HepG2 (cell line): ENCODE data around the gene TTBK1. TPM values are rescaled to one million over a fixed set of nuclear protein-coding genes. Genes with fewer than 3 reads are reported as not detected.

Experiments used
- BORCS8-MEF2B ChIP-seq: sonication (generic); formaldehyde crosslinking; IDR thresholded peaks from 2 replicates; pipeline ENCODE4 v1.8.0; 2022; ENCODE audit warnings: mild to moderate bottlenecking, missing genetic modification reagents
- CBX5 ChIP-seq: sonication (generic); formaldehyde crosslinking; IDR thresholded peaks from 2 replicates; pipeline ENCODE4 v1.4.0; 2020; ENCODE audit warnings: missing genetic modification reagents, borderline replicate concordance
- CC2D1A ChIP-seq: sonication (generic); formaldehyde crosslinking; IDR thresholded peaks from 2 replicates; pipeline ENCODE4 v1.8.1; 2023; ENCODE audit warnings: mild to moderate bottlenecking, missing genetic modification reagents
- CEBPB ChIP-seq: IDR thresholded peaks from 2 replicates; pipeline ENCODE4 v1.6.1; 2011; ENCODE audit warnings: low read depth, low read length, improper control_type of control experiment, borderline replicate concordance
- ESRRA ChIP-seq: sonication (generic); formaldehyde crosslinking; IDR thresholded peaks from 2 replicates; pipeline ENCODE4 v1.5.1; 2020; ENCODE audit warnings: mild to moderate bottlenecking, low read depth, missing genetic modification reagents
- FIP1L1 ChIP-seq: fragments of 200-400 bp; formaldehyde crosslinking; IDR thresholded peaks from 2 replicates; pipeline ENCODE4 v1.6.1; 2018; ENCODE audit warnings: low read depth, mild to moderate bottlenecking, low read length, moderate library complexity, borderline replicate concordance; ENCODE audit not compliant: insufficient read depth
- FOXM1 ChIP-seq: sonication (generic); formaldehyde crosslinking; IDR thresholded peaks from 2 replicates; pipeline ENCODE4 v1.5.0; 2020; ENCODE audit warnings: missing genetic modification reagents
- HNRNPH1 ChIP-seq: fragments of 200-400 bp; formaldehyde crosslinking; optimal IDR thresholded peaks from 2 replicates; pipeline ENCODE3; 2017; ENCODE audit warnings: mild to moderate bottlenecking, low read depth, low read length
- HNRNPL ChIP-seq: fragments of 200-400 bp; formaldehyde crosslinking; IDR thresholded peaks from 2 replicates; pipeline ENCODE4 v1.6.1; 2017; ENCODE audit warnings: mild to moderate bottlenecking, low read depth, low read length
- KLF11 ChIP-seq: IDR thresholded peaks from 2 replicates; pipeline ENCODE4 v1.6.1; 2016; ENCODE audit warnings: missing compliant biosample characterization
- MXD1 ChIP-seq: sonication (generic); formaldehyde crosslinking; IDR thresholded peaks from 2 replicates; pipeline ENCODE4 v1.4.0; 2020; ENCODE audit warnings: mild to moderate bottlenecking, missing genetic modification reagents
- SP1 ChIP-seq, 2 experiments: fragments of 450-650 bp in 1 of 2; sonication (generic) in 1 of 2; formaldehyde crosslinking in 1 of 2; IDR thresholded peaks; 2 replicates each; pipeline versions ENCODE4 v1.4.0 to v1.6.1; 2016 to 2020; ENCODE audit warnings: missing genetic modification reagents in 1 of 2
- TFDP1 ChIP-seq: IDR thresholded peaks from 2 replicates; pipeline ENCODE4 v1.6.1; 2016; ENCODE audit warnings: missing compliant biosample characterization, missing genetic modification reagents, borderline replicate concordance
- WIZ ChIP-seq: sonication (generic); formaldehyde crosslinking; IDR thresholded peaks from 2 replicates; pipeline ENCODE4 v1.5.1; 2020; ENCODE audit warnings: mild to moderate bottlenecking, missing genetic modification reagents
- XBP1 ChIP-seq: sonication (generic); formaldehyde crosslinking; IDR thresholded peaks from 2 replicates; pipeline ENCODE4 v1.5.0; 2020; ENCODE audit warnings: missing genetic modification reagents
- XRCC5 ChIP-seq: fragments of 200-400 bp; formaldehyde crosslinking; optimal IDR thresholded peaks from 2 replicates; pipeline ENCODE3; 2017; ENCODE audit warnings: mild to moderate bottlenecking, low read length
- YEATS4 ChIP-seq: sonication (generic); formaldehyde crosslinking; IDR thresholded peaks from 2 replicates; pipeline ENCODE4 v1.4.0; 2020; ENCODE audit warnings: missing genetic modification reagents, borderline replicate concordance
- ZMYM2 ChIP-seq: sonication (generic); formaldehyde crosslinking; IDR thresholded peaks from 2 replicates; pipeline ENCODE4 v1.8.0; 2022; ENCODE audit warnings: mild to moderate bottlenecking, missing genetic modification reagents
- ZNF382 ChIP-seq: sonication (generic); formaldehyde crosslinking; IDR thresholded peaks from 2 replicates; pipeline ENCODE4 v1.5.0; 2020; ENCODE audit warnings: missing genetic modification reagents, mild to moderate bottlenecking, borderline replicate concordance
- ZNF567 ChIP-seq: sonication (generic); formaldehyde crosslinking; IDR thresholded peaks from 2 replicates; pipeline ENCODE4 v1.8.1; 2023; ENCODE audit warnings: mild to moderate bottlenecking, missing genetic modification reagents, borderline replicate concordance
- ZNF619 ChIP-seq: sonication (generic); formaldehyde crosslinking; IDR thresholded peaks from 2 replicates; pipeline ENCODE4 v1.4.0; 2020; ENCODE audit warnings: mild to moderate bottlenecking, missing genetic modification reagents
- ZNF710 ChIP-seq: sonication (generic); formaldehyde crosslinking; IDR thresholded peaks from 2 replicates; pipeline ENCODE4 v1.5.0; 2020; ENCODE audit warnings: mild to moderate bottlenecking, missing genetic modification reagents, borderline replicate concordance
- polyA plus RNA-seq, 8 experiments: library from polyadenylated mRNA; depleted of rRNA in 3 of 8; stranded (reverse) in 7 of 8; unstranded in 1 of 8; fragments of >200 nt; fragmentation: Illumina TruSeq in 4 of 8; extraction: Trizol in 4 of 8; gene quantifications; 2 replicates each; pipeline versions ENCODE4 v1.2.1 to v1.2.3, GENCODE V29; 2011 to 2016; ENCODE audit warnings: low read depth in 4 of 8, missing spikeins in 1 of 8, mixed read lengths in 1 of 8; ENCODE audit not compliant: insufficient read depth in 1 of 8
- total RNA-seq, 5 experiments: library from RNA; depleted of rRNA; stranded (reverse); fragments of >200 nt; fragmentation: Illumina TruSeq; extraction: Trizol; gene quantifications; 2 replicates each; pipeline ENCODE4 v1.2.3, GENCODE V29; 2016; ENCODE audit warnings: low read depth in 1 of 5

The TTBK1 gene
- total and polyA plus RNA-seq, 2 of the 13 experiments (the other 11 are each of a cell fraction or from before 2014, with no cell fraction given), result 0.24 to 0.33 TPM

GRCh38 chr6:43277643-43278523, 34.6 kb downstream of the TTBK1 start (continued):
- TF ChIP-seq ZNF619 (peak; percentile 60; the same call in 1 of the 2 replicates), SP1 (IDR thresholded peaks at IDR 0.05) (no peak), SP1 (CRISPR knock-in tag; IDR thresholded peaks at IDR 0.05) (peak; percentile 17), CEBPB (peak; percentile 31; the same call in 1 of the 2 replicates), CBX5 (CRISPR knock-in tag) (peak; percentile 14; the same call in 1 of the 2 replicates), CC2D1A (0 out of 2 replicates have a peak, but pooled peaks have one; percentile 23), ESRRA (CRISPR knock-in tag) (peak; percentile 15; the same call in 1 of the 2 replicates), YEATS4 (CRISPR knock-in tag) (0 out of 2 replicates have a peak, but pooled peaks have one; percentile 1), TFDP1 (CRISPR knock-in tag) (no peak), ZNF710 (peak; percentile 34; the same call in 1 of the 2 replicates), ZMYM2 (CRISPR knock-in tag) (peak; percentile 57; the same call in 1 of the 2 replicates), HNRNPH1 (peak; percentile 63), HNRNPL (peak; percentile 84; the same call in 1 of the 2 replicates), WIZ (CRISPR knock-in tag) (peak; percentile 54; the same call in 1 of the 2 replicates), MXD1 (CRISPR knock-in tag) (0 out of 2 replicates have a peak, but pooled peaks have one; percentile 33), ZNF382 (CRISPR knock-in tag) (no peak), ZNF567 (CRISPR knock-in tag) (peak; percentile 93), BORCS8-MEF2B (CRISPR knock-in tag) (0 out of 2 replicates have a peak, but pooled peaks have one; percentile 35), XRCC5 (peak; percentile 33), XBP1 (CRISPR knock-in tag) (no peak), KLF11 (CRISPR knock-in tag) (0 out of 2 replicates have a peak, but pooled peaks have one; percentile 21), FOXM1 (CRISPR knock-in tag) (no peak), FIP1L1 (0 out of 2 replicates have a peak, but pooled peaks have one; percentile 21)
